DMS53 (cell line): Measurements from ENCODE around the gene TBX20.
"Not testable (repeated sequence)": the region's sequence is repeated elsewhere in the genome, so short reads cannot be mapped to it uniquely, and the experiment has no call there.

Experiments
- DNase-seq: peaks from one replicate; lab custom pipeline; 2025; lab: John Stamatoyannopoulos, UW

Gene TBX20

GRCh38 chr7:35255443-35256255, 1.7 kb upstream of the TBX20 start:
- DNase-seq = no peak

- DNase-seq = peak; percentile 79
Measured at GRCh38 chr7:35254496-35255442, 869 bp upstream of the TBX20 start.

- DNase-seq = peak; percentile 44
Measured at GRCh38 chr7:35253460-35253709, 515 bp downstream of the TBX20 start.

GRCh38 chr7:35252612-35253459, 1.1 kb downstream of the TBX20 start:
- no peak for DNase-seq

- no peak for DNase-seq
Measured at GRCh38 chr7:35251606-35252310, 2.1 kb downstream of the TBX20 start.

- DNase-seq = no peak
Measured at GRCh38 chr7:35250941-35251340, 3.0 kb downstream of the TBX20 start.

- no peak for DNase-seq
Measured at GRCh38 chr7:35250452-35250851, 3.4 kb downstream of the TBX20 start.

GRCh38 chr7:35249537-35249907, 4.4 kb downstream of the TBX20 start:
- DNase-seq = no peak

GRCh38 chr7:35248576-35249536, 5.0 kb downstream of the TBX20 start:
- DNase-seq = no peak

- DNase-seq = no peak
Measured at GRCh38 chr7:35246819-35247218, 7.1 kb downstream of the TBX20 start.

GRCh38 chr7:35241884-35242283, 12.0 kb downstream of the TBX20 start:
- DNase-seq = no peak

- no peak for DNase-seq
Measured at GRCh38 chr7:35241436-35241835, 12.5 kb downstream of the TBX20 start.

GRCh38 chr7:35241008-35241407, 12.9 kb downstream of the TBX20 start:
- DNase-seq = not testable (repeated sequence)

- DNase-seq = not testable (repeated sequence)
Measured at GRCh38 chr7:35238456-35238855, 15.4 kb downstream of the TBX20 start.

- no peak for DNase-seq
Measured at GRCh38 chr7:35232994-35233393, 20.9 kb downstream of the TBX20 start.

GRCh38 chr7:35231221-35231620, 22.7 kb downstream of the TBX20 start:
- not testable (repeated sequence) for DNase-seq

GRCh38 chr7:35229116-35229780, 24.7 kb downstream of the TBX20 start:
- not testable (repeated sequence) for DNase-seq

- DNase-seq = not testable (repeated sequence)
Measured at GRCh38 chr7:35228496-35229051, 25.3 kb downstream of the TBX20 start.

- peak; percentile 68 for DNase-seq
Measured at GRCh38 chr7:35227438-35227837, 26.5 kb downstream of the TBX20 start.

- not testable (repeated sequence) for DNase-seq
Measured at GRCh38 chr7:35222445-35222844, 31.5 kb downstream of the TBX20 start.
